K562 (cell line): Measurements from ENCODE around the gene IRS1. TPM values are rescaled to one million over a fixed set of nuclear protein-coding genes. Genes with fewer than 3 reads are reported as not detected.

ENCODE experiments used
- CEBPB ChIP-seq: fragments of 450-650 bp; IDR thresholded peaks from 2 replicates; pipeline ENCODE4 v1.6.1; 2016; ENCODE audit warnings: missing genetic modification characterization, missing compliant biosample characterization
- CLOCK ChIP-seq: fragments of 250-450 bp; sonication (Bioruptor Pico); IDR thresholded peaks from 2 replicates; pipeline ENCODE4 v1.4.0; 2020; ENCODE audit warnings: mild to moderate bottlenecking, moderate library complexity, borderline replicate concordance
- DNMT1 ChIP-seq: fragments of 450-650 bp; IDR thresholded peaks from 2 replicates; pipeline ENCODE4 v1.6.1; 2016; ENCODE audit warnings: antibody characterized with exemption, mild to moderate bottlenecking
- FOXP4 ChIP-seq: sonication (generic); formaldehyde crosslinking; IDR thresholded peaks from 2 replicates; pipeline ENCODE4 v1.8.0; 2022; ENCODE audit warnings: mild to moderate bottlenecking, missing genetic modification reagents, borderline replicate concordance
- MGA ChIP-seq: fragments of 450-650 bp; IDR thresholded peaks from 2 replicates; pipeline ENCODE4 v1.6.1; 2016; ENCODE audit warnings: mild to moderate bottlenecking, moderate library complexity
- RFX1 ChIP-seq: fragments of 450-650 bp; IDR thresholded peaks from 2 replicates; pipeline ENCODE4 v1.6.1; 2016; ENCODE audit warnings: mild to moderate bottlenecking, moderate library complexity
- YBX1 ChIP-seq: fragments of 450-650 bp; IDR thresholded peaks from 2 replicates; pipeline ENCODE4 v1.7.1; 2016; ENCODE audit warnings: mild to moderate bottlenecking
- ZNF124 ChIP-seq: sonication (generic); formaldehyde crosslinking; IDR thresholded peaks from 2 replicates; pipeline ENCODE4 v1.8.1; 2022; ENCODE audit warnings: missing genetic modification reagents
- ZNF277 ChIP-seq: fragments of 250-450 bp; sonication (Bioruptor Pico); IDR thresholded peaks from 2 replicates; pipeline ENCODE4 v1.8.0; 2022; ENCODE audit warnings: inconsistent platforms, mild to moderate bottlenecking, moderate library complexity, borderline replicate concordance
- polyA plus RNA-seq, 8 experiments: library from polyadenylated mRNA; depleted of rRNA in 4 of 8; stranded (reverse) in 5 of 8; unstranded in 3 of 8; fragments of >200 nt; fragmentation: Nextera tagmentation in 2 of 8; fragmentation: Illumina TruSeq in 1 of 8; extraction: Ambion mirVana in 2 of 8; extraction: Trizol in 1 of 8; gene quantifications; 2 replicates each; pipeline versions ENCODE4 v1.2.1 to v1.2.3, GENCODE V29; 2011 to 2014; ENCODE audit warnings: inconsistent platforms in 1 of 8, missing spikeins in 1 of 8
- total RNA-seq, 7 experiments: library from RNA; depleted of rRNA in 6 of 7; stranded (reverse); fragments of >200 nt in 6 of 7; fragmentation: Illumina TruSeq in 2 of 7; extraction: Trizol in 2 of 7; gene quantifications; 2 replicates each; pipeline versions ENCODE4 v1.2.1 to v1.2.3, GENCODE V29; 2011 to 2021; ENCODE audit warnings: low replicate concordance in 1 of 7

Gene IRS1
- total and polyA plus RNA-seq, 9 of the 15 experiments (the other 6 are each of a cell fraction or from before 2014, with no cell fraction given): under 0.01 to 0.31 (median 0.08) TPM; not detected in 1

- TF ChIP-seq MGA: peak; percentile 98
- no peak for TF ChIP-seq ZNF277 (CRISPR knock-in tag)
- no peak for TF ChIP-seq RFX1
- TF ChIP-seq DNMT1: no peak
- peak; percentile 48; the same call in 1 of the 2 replicates for TF ChIP-seq CEBPB (tag)
- TF ChIP-seq CLOCK: no peak
- 0 out of 2 replicates have a peak, but pooled peaks have one; percentile 65 for TF ChIP-seq ZNF124 (CRISPR knock-in tag)
- TF ChIP-seq YBX1: no peak
- TF ChIP-seq FOXP4 (CRISPR knock-in tag): peak; percentile 89; the same call in 1 of the 2 replicates
These were observed 36.4 kb upstream of the IRS1 start, which contains the start of gene RHBDD1 (continued) for GRCh38 chr2:226835796-226836547.
